HG03575 (cell line): ENCODE results near the gene NKAIN2.
"Not testable (repeated sequence)": the region's sequence is repeated elsewhere in the genome, so short reads cannot be mapped to it uniquely, and the experiment has no call there.

Experiments used
- ATAC-seq: cut with Tn5 transposase; IDR thresholded peaks from one replicate; pipeline ENCODE4 v1.9.1; 2021; ENCODE audit not compliant: unreplicated experiment, insufficient number of reproducible peaks, low FRiP score; ENCODE audit errors: extremely low read depth

Gene NKAIN2

DNA sequence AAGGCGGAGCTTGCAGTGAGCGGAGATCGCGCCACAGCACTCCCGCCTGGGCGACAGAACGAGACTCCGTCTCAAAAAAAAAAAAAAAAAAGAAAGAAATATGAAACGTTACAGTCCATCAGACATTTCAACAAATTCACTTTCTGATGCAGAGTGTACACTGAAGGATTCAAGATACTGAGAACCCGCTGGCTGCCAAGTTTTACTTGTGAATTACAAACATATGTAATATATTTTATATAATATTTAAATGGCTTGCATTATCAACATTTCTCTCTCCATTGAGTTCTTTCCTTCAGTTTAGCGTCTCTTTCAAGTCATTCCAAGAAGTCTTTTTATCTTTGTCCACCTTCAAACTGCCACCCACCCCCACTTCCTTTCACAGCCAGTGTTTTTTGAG is 917.7 kb downstream of the NKAIN2 start:
- no peak for ATAC-seq

DNA sequence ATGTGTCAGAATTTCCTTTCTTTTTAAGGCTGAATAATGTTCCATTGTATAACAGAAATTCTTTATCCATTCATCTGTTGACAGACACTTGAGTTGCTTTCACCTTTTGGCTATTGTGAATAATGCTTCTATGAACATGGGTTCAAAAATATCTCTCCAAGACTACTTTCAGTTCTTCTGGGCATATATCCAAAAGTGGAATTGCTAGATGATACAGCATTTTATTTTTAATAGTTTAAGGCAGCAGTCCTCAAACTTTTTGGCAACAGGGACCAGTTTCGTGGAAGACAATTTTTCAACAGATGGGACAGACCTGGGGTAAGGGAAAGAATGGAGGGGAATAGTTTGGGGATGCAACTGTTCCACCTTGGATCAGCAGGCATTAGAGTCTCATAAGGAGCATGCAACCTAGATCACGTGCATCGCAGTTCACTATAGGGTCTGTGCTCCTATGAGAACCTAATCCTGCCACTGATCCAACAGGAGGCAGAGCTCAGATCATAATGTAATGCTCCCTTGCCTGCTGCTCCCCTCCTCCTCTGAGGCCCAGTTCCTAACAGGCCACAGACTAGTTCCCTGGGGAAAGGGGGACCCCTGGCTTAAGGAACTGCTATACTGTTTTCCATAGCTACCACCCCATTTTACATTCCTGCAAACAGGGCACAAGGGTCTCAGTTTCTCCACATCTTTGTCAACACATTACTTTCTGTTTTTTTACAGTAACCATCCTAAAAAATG is 918.6 kb downstream of the NKAIN2 start:
- ATAC-seq: no peak

DNA sequence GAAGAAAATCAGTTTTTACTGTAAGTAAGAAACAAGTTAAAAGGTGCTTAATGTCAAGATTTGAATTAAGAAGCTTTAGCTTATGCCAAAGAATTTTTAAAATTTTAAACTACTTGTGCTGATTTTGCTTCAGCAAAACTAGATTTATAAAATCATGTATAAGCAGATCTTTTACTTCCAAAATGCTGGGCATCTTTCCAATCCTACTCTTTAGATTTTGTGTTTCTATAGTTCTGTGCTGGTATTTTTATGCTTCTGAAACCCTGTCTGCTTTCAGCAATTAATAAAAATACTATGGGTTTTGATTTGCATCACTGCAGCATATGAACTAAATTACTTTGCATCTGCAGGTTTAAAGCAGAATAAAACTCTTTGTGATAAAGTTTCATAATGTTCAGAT is 920.0 kb downstream of the NKAIN2 start:
- ATAC-seq: no peak

DNA sequence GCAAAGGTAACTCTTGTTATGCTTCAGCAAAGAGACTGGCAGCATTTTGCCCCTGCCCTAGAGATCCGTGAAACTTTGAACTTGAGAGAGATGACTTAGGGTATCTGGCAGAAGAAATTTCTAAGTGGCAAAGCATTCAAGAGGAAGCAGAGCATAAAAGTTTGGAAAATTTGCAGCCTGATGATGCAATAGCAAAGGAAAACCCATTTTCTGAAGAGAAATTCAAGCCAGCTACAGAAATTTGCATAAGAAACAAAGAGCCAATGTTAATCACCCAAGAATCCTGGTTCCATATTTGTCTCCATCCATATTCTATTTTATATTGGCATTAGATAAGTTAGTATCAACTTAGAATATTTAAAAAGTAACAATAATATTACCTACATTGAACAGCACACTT is 934.1 kb downstream of the NKAIN2 start:
- ATAC-seq: not testable (repeated sequence)

DNA sequence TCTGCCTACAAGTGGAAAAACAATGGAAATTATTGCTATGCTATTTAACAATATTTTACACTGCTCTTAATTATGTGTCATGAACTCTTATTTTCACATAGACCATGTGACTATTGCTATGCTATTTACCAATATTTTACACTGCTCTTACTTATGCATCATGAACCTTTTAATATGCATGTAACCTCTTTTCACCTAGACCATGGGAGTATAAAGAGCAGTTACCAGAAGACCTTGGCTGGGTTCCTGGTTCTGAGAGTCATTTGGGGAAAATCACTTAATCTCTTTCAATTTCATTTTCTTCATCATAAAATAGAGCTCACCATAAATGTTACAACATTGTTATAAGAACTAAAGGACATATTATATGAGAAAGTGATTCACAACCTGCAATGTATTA is 934.8 kb downstream of the NKAIN2 start:
- no peak for ATAC-seq

DNA sequence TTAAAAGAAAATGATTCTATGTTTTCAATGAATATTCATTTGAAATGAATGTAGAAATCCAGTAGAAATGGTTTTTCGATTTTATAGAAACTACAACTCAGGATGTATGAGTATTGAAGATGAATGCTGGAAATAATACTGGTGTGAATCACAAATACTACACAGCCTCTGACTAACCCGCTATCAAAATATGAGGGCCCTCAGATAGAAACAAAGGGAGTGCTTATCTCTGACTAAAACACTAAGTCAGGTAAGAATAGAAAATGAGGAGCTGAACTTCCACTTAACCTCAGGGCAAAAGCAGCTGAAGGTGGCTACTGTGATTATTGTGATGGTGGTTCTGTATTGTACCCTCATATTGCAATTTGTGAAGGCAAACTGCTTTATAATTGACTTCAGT is 937.7 kb downstream of the NKAIN2 start:
- ATAC-seq: no peak

DNA sequence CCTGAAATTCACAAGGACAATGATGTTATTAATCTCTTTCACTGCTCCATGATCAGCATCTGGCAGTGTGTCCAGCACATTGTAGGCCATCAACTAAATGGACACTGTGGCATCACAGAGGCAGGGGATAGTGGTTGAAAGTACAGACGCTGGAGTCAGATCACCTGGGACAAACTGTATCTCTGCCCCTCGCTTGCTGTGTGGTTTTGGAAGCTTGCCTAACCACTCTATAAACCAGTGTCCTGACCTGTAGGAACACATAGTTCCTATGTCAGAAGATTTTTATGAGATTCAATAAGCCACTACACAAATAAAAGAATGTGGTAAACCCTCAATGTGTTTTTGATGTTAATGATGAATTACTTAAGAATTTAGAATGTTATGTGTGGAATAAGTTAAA is 939.3 kb downstream of the NKAIN2 start:
- no peak for ATAC-seq

DNA sequence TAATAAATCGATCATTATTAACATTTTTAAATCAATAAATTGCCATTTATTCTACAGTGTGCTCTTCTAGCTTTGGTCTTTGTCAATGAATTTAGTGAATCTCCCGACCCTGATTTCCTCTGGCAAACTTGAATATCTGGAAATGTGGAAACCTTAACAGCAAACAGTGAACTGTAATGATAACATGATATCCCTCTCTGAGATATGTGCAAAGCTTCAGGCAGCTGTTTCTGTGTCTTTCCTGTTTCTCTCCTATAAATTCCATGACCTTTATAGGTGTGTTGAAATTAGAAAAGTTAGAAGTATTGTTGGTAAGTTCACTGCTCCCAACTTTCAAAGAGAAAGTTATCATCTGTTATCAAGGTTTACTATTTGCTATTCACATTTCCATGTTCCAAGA is 939.8 kb downstream of the NKAIN2 start:
- no peak for ATAC-seq

DNA sequence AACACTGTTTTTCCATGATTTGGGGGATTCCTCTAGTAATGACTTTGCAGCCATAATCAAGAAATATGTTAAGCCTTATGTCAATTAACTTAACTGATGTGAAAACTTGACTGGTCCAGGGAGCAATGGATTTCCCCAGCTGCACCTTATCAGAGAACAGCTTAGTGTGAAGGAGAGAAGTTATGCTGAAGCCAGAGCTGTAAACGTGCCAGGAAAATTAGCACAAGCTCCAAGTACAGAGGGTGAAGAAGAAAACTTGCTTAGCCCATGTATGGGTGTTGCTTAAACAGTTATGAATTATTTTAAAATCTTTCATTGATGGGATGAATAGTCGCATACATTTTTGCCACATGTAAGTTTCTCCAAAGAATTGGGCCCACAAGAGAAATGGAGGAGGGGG is 943.7 kb downstream of the NKAIN2 start:
- no peak for ATAC-seq

DNA sequence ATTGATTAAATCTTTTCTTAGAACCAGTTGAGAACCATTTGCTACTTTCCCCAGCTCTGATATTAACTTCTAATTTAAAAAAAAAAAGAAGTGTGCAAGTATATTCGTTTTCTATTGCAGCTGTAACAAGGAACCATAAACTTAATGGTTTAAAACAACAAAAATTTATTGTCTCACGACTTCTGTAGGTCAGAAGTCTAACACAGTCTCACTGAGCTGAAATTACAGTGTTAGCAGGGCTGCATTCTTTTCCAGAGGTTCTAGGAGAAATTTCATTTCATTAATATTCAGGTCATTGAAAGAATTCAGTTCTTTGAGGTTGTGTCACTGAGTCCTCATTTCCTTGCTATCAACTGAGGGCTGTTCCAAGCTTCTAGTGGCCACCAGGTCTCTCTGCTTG is 945.1 kb downstream of the NKAIN2 start:
- no peak for ATAC-seq

DNA sequence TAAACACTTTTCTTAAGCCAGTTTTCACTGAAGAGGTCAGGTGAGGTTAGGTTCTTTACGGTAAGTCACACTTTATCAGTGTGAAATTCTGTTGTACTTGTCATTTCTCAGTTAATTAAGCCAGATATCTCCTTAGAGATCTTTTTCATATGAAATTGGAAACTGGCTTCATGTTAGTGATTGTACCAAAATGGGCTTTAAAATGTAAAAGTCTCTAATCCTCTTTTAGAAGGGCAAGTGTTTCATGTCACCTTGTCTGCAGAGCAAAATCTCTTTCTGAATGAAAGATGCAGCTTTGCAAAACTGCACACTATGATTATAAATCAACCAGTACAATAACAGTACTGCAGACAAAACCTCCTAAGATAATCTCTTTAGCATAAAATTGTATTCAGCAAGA is 949.3 kb downstream of the NKAIN2 start:
- no peak for ATAC-seq

DNA sequence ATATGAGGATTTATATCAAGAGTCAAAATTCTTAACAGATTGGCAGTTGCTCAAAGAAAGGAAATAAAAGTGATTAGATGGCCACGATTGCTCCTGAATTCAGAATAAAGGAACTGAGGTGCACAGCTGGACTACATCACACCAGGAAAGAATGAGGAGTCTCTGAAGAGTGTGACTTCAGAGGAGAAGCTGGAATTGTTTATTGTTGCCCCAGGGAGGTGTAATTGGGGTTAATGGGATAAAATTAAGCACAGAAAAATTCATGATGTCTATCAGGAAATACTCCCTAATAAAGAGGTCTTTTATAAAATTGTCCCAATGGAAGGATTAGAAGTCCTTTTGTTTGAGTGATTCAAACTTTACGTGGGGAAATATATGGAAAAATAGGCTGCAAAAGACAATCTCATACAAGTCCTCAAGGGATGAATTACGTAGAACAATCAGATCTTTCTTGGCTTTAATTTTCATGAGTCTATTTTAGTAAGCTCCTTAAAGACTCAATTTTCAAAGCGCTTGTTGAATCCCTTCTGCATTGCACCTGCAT is 950.0 kb downstream of the NKAIN2 start:
- ATAC-seq: no peak

DNA sequence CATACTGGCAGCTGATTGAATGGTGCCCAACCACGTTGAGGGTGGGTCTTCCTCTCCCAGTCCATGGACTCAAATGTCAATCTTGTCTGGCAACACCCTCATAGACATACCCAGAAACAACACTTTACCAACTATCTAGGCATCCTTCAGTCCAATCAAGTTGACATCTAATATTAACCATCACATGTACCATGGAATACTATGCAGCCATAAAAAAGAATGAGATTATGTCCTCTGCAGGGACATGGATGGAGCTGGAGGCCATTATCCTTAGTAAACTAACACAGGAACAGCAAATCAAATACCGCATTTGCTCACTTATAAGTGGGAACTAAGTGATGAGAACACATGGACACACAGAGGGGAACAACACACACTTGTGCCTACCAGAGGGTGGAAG is 951.7 kb downstream of the NKAIN2 start:
- no peak for ATAC-seq

DNA sequence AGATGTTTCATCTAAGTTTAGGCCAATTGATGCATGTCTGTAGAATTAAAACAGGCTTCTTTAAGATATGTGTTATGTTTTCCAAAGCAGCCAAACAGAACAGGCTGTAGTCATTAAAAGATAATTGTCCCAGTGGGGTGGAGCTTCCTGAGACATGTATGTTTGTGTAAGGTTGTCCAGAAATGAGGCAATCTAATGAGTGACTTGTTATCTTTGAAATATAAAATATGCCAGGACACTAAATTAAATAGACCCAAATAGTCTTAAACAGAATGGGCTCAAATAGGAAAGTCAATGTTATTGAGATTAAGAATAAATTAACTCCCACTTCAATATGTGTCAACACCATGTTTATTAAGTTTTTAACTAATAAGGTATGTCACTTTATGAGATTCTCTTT is 953.9 kb downstream of the NKAIN2 start:
- no peak for ATAC-seq

DNA sequence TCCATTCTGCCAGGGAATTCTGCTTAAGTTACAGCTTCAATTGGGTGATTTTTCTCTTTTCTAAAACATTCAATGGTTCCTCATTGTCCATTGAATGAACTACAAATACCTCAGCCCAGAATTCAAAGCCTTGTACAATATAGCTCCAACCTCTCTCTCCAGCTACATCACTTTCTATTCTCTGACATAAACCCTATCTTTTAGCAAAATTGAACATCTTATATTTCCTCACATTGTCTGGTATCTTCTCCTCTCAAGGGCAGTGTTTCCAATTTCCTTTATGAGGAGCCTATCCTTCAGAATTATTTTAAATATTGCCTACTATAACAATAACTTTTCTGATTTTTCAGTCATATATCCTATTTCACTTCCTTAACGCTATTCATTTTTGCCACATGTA is 955.0 kb downstream of the NKAIN2 start:
- no peak for ATAC-seq

DNA sequence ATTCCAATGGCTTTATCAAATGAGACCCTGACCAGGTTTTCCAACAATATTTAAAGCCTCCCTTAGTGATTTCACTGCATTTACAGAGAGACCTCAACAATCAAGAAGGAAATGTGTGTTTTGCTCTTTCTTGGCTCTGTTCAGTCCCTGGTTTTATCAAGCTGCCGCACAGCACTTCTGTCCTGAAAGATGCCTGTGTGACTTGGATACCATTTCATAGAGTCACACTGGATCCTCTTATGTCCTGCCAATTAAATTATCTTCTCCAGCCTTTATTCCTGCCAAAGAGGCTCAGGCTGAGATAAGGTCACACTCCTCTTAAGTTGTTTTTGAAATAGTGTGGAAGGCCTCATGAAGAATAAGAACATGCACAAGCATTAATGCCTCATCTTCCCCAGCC is 961.6 kb downstream of the NKAIN2 start:
- no peak for ATAC-seq

DNA sequence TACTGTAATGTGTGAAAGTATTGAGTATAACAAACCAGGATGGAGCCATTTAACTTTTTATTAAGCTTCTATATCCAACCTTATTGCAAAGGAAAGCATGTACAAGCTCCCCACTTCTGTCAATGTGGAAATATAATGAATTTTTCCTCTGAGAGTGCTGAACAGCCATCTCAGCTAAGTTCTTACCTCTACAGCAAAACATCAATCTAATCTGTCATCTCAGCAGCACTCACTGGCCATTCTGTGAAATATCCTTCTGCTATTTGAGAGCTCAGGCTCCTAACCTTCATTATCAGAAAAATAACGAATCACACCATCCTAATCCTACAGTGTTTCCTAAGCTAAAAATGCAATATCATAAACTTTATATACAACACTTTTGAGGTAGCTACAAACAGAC is 964.6 kb downstream of the NKAIN2 start:
- no peak for ATAC-seq

DNA sequence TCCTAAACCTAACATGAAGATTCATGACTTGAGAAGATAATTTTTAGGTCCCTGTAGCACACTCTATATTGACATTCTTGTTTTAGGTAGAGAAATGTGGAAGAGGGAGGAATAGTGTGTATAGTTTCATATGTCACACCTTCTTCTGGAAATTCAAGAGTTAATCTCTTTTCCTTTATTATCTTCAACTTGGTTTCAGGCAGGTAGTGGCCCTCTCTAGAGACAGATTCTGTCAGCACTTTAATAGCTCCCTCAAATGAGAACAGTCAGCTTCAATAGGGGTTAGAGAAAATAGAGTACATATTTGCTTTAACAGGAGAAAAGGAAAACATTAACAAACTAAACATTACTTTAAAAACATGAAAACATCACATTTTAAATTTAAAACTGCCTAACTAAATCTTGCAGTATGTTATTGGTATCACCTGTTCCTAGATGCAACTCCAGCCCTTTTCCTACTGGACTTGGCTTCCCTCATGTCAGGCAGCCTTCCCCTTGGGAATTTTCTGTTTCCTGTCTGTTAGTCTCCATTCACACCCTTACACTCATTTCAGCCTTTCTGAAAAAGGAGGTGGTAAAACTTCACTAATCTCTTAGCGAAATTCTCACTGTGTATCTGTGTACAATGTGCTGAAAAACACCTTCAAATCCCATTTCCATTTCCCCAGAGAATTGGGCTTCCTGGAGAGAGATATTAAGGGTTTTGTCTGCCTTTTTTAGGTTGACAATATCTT is 966.3 kb downstream of the NKAIN2 start:
- no peak for ATAC-seq

DNA sequence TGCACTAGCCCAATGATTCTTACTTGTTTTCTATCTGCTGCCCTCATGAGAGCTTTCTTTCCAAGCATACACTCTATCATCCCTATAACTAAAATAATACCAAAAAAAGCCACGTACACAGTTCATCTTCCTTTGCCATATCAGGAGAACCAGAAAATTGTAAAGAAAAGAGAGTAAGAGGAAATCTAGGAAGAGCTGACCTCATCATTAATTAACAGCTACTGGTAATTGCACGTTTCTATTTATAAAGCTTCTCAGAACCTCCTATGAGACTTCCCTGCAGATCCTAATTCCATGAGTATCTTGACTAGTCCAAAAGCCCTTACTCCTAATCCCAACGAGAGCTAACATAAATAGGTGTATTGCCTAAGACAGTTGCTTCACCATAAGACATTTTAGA is 967.1 kb downstream of the NKAIN2 start:
- ATAC-seq: no peak

DNA sequence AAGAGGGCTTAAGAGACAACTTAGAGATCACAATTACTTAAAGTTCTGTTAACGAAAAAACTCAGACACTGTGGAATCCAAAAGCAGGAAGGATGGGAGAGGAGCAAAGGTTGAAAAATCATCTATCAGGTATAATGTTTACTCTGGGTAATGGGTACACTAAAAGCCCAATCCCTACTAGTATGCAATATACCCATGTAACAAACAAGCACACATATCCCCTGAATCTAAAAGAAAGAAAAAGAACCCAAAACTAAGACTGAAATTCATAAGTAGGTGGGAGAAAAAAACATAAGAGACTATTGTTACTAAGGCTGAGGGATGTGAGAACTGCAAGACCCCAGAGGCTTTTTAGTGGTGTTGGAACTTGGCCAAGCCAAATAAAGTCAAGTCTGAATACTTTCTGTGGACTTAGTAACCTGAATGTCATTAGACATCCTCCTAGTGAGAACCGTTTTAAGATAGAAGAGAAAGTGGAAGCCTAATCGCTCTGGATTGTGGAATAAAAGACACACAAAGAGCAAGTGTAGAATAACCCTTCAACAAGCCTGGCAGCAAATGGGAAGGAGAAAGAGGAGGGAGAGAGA is 969.2 kb downstream of the NKAIN2 start:
- ATAC-seq: no peak
